Peyer's patch (tissue), 4 donors: Measurements from ENCODE around the gene DOCK8. TPM values are rescaled to one million over a fixed set of nuclear protein-coding genes. Genes with fewer than 3 reads are reported as not detected.

Experiments used
- DNase-seq, 3 donors: peaks; one replicate each; pipeline ENCODE4 v3.0.0-alpha.2; 2017 to 2019
- H3K27ac ChIP-seq, 4 donors: fragments of 200-600 bp; sonication (generic); one replicate each; pipeline ENCODE4 v1.5.1; 2016 to 2019
- H3K27me3 ChIP-seq, 2 donors: fragments of 200-600 bp; sonication (generic); one replicate each; pipeline ENCODE4 v1.5.1; 2019
- H3K36me3 ChIP-seq, 3 donors: fragments of 200-600 bp; sonication (generic); one replicate each; pipeline ENCODE4 v1.5.1; 2016 to 2019
- H3K4me1 ChIP-seq, 4 donors: fragments of 200-600 bp; sonication (generic); one replicate each; pipeline ENCODE4 v1.5.1; 2016 to 2019
- H3K4me3 ChIP-seq, 4 donors: fragments of 200-600 bp; sonication (generic); 1 replicate in 3 of 4; 2 replicates in 1 of 4; pipeline ENCODE4 v1.5.1; 2016 to 2019; ENCODE audit warnings: mild to moderate bottlenecking in 1 of 4
- H3K9me3 ChIP-seq, 4 donors: fragments of 200-600 bp; sonication (generic); one replicate each; pipeline ENCODE4 v1.5.1; 2016 to 2019; ENCODE audit warnings: mild to moderate bottlenecking in 1 of 4
- CTCF ChIP-seq, 6 experiments: fragments of 450-650 bp in 4 of 6; fragments of 200-600 bp in 2 of 6; sonication (generic) in 1 of 6; IDR thresholded peaks; one replicate each; pipeline ENCODE4 v1.5.1; 2017 to 2019; ENCODE audit warnings: antibody characterized with exemption in 6 of 6, mild to moderate bottlenecking in 3 of 6, moderate library complexity in 1 of 6
- POLR2A ChIP-seq, 2 donors: fragments of 450-650 bp; IDR thresholded peaks; one replicate each; pipeline ENCODE4 v1.5.1; 2017; ENCODE audit warnings: antibody characterized with exemption in 2 of 2, mild to moderate bottlenecking in 2 of 2, moderate library complexity in 2 of 2
- total RNA-seq, 4 donors: library from RNA; depleted of rRNA; stranded (reverse); fragments of >200 nt; gene quantifications; one replicate each; pipeline ENCODE4 v1.1.0, GENCODE V29; 2016

DOCK8 gene
- total RNA-seq, 4 donors from 2014 or later: 14.4 to 119 (median 19.9) TPM

- DNase-seq: no peak
- Histone ChIP-seq H3K9me3 (no peaks in the 10 kb centered on the region), H3K36me3 (no peaks in the 10 kb centered on the region), H3K4me3 (no peak overlapping the region), H3K27ac (no peak overlapping the region), H3K27me3 (no peaks in the 10 kb centered on the region), H3K4me1 (no peaks in the 10 kb centered on the region)
- TF ChIP-seq CTCF (IDR thresholded peaks at IDR 0.05) (no peak), POLR2A (IDR thresholded peaks at IDR 0.05) (no peak)
These were observed 280.1 kb downstream of the DOCK8 start for GRCh38 chr9:494764-495163.

GRCh38 chr9:495739-496138, 281.1 kb downstream of the DOCK8 start:
- H3K9me3 ChIP-seq: no peaks in the 10 kb centered on the region
- H3K36me3 ChIP-seq: no peaks in the 10 kb centered on the region
- no peak for TF ChIP-seq CTCF (IDR thresholded peaks at IDR 0.05)
- TF ChIP-seq POLR2A (IDR thresholded peaks at IDR 0.05): no peak
- H3K4me1 ChIP-seq: no peaks in the 10 kb centered on the region
- DNase-seq: no peak
- H3K27ac ChIP-seq: no peak overlapping the region
- H3K27me3 ChIP-seq: no peaks in the 10 kb centered on the region
- no peak overlapping the region for H3K4me3 ChIP-seq

GRCh38 chr9:503326-503725, 288.7 kb downstream of the DOCK8 start:
- H3K36me3 ChIP-seq: no peaks in the 10 kb centered on the region
- DNase-seq: peak in 1 of 3 donors; percentile 55
- no peaks in the 10 kb centered on the region for H3K27me3 ChIP-seq
- H3K9me3 ChIP-seq: no peaks in the 10 kb centered on the region
- peak overlapping the region; percentile 74 to 96 (median 81) for H3K4me3 ChIP-seq
- peak overlapping the region; percentile 78 to 99 (median 92) for H3K27ac ChIP-seq
- TF ChIP-seq POLR2A (IDR thresholded peaks at IDR 0.05) (no peak), CTCF (IDR thresholded peaks at IDR 0.05) (peak in 1 of 6 experiments; percentile 4)
- H3K4me1 ChIP-seq: peaks cover 0 to 5% (median 0%) of the 10 kb centered on the region in 4 donors

GRCh38 chr9:503881-504852, 289.5 kb downstream of the DOCK8 start, which contains the start of gene KANK1:
KANK1 (plus strand) TSS chr9:504695.
- DNase-seq: peak; percentile 64 to 92 (median 88)
- H3K27me3 ChIP-seq: no peaks in the 10 kb centered on the region
- H3K27ac ChIP-seq: peak within 1 kb of the TSS; percentile 78 to 99 (median 92)
- H3K4me3 ChIP-seq: peak within 1 kb of the TSS; percentile 74 to 96 (median 81)
- H3K9me3 ChIP-seq: no peaks in the 10 kb centered on the region
- peaks cover 0 to 5% (median 0%) of the 10 kb centered on the region in 4 donors for H3K4me1 ChIP-seq
- peak in 4 of 6 experiments; percentile 14 to 44 (median 26) for TF ChIP-seq CTCF (IDR thresholded peaks at IDR 0.05)
- peak; percentile 59 to 63 for TF ChIP-seq POLR2A (IDR thresholded peaks at IDR 0.05)
- no peaks in the 10 kb centered on the region for H3K36me3 ChIP-seq

GRCh38 chr9:504921-505740, 290.5 kb downstream of the DOCK8 start:
- Histone ChIP-seq H3K4me1 (peaks cover 0 to 5% (median 0%) of the 10 kb centered on the region in 4 donors), H3K9me3 (no peaks in the 10 kb centered on the region), H3K27me3 (no peaks in the 10 kb centered on the region), H3K36me3 (no peaks in the 10 kb centered on the region), H3K27ac (peak overlapping the region; percentile 78 to 99 (median 92)), H3K4me3 (peak overlapping the region; percentile 74 to 96 (median 81))
- TF ChIP-seq POLR2A (IDR thresholded peaks at IDR 0.05) (no peak), CTCF (IDR thresholded peaks at IDR 0.05) (no peak)
- peak in 2 of 3 donors; percentile 56 to 72 for DNase-seq
